ENCODE data around the gene CEP85L. TPM values are rescaled to one million over a fixed set of nuclear protein-coding genes. Genes with fewer than 3 reads are reported as not detected.
A peak's percentile ranks its signal among the peaks of the same experiment; 100 is the strongest.

The CEP85L gene
- total and polyA plus RNA-seq, 3 experiments from 2014 or later = 28.4 to 32.1 (median 29.1) TPM

- Mint-ChIP-seq H3K4me3 (no peak overlapping the region), H3K4me1 (peaks cover 49 to 66% (median 64%) of the 10 kb centered on the region in 3 donors), H3K36me3 (peaks cover 0 to 7% (median 6%) of the 10 kb centered on the region in 3 donors), H3K27ac (peak overlapping the region in 5 of 8 donors; percentile 14 to 43 (median 40)), H3K27me3 (no peaks in the 10 kb centered on the region), H3K9me3 (no peaks in the 10 kb centered on the region)
- Histone ChIP-seq H3K4me3 (ENCODE audit: low read length) (no peak overlapping the region), H3K9me3 (ENCODE audit: low read length) (no peaks in the 10 kb centered on the region), H3K4me1 (ENCODE audit: insufficient read depth, low read length) (peaks cover 29% of the 10 kb centered on the region), H3K27ac (ENCODE audit: low read depth, low read length) (no peak overlapping the region), H3K36me3 (ENCODE audit: insufficient read depth, low read length) (no peaks in the 10 kb centered on the region), H3K27me3 (ENCODE audit: insufficient read depth, low read length, poor library complexity, severe bottlenecking) (no peaks in the 10 kb centered on the region)
- no peak for DNase-seq
- POLR2A ChIA-PET = no interaction called here
- CTCF ChIA-PET = interaction anchor here (1.4 kb wide), 1 partner anchor 157 kb away, joined by 3 read pairs; no protein-coding TSS in a partner anchor
Observed at GRCh38 chr6:118644007-118644406, 7.4 kb downstream of the CEP85L start.

GRCh38 chr6:118641042-118641441 lies 10.3 kb downstream of the CEP85L start:
- H3K4me3 ChIP-seq (ENCODE audit: low read length) = no peak overlapping the region
- no peaks in the 10 kb centered on the region for H3K9me3 ChIP-seq (ENCODE audit: low read length)
- H3K36me3 ChIP-seq (ENCODE audit: insufficient read depth, low read length) = no peaks in the 10 kb centered on the region
- no peaks in the 10 kb centered on the region for H3K27me3 ChIP-seq (ENCODE audit: insufficient read depth, low read length, poor library complexity, severe bottlenecking)
- no peak for DNase-seq
- Mint-ChIP-seq H3K36me3 (peaks cover 0 to 7% (median 4%) of the 10 kb centered on the region in 3 donors), H3K27me3 (no peaks in the 10 kb centered on the region), H3K4me3 (no peak overlapping the region), H3K9me3 (no peaks in the 10 kb centered on the region), H3K4me1 (peaks cover 62 to 78% (median 77%) of the 10 kb centered on the region in 3 donors), H3K27ac (peak overlapping the region in 5 of 8 donors; percentile 9 to 70 (median 25))
- H3K27ac ChIP-seq (ENCODE audit: low read depth, low read length) = no peak overlapping the region
- ChIA-PET CTCF (no interaction called here), POLR2A (no interaction called here)
- H3K4me1 ChIP-seq (ENCODE audit: insufficient read depth, low read length) = peaks cover 33% of the 10 kb centered on the region

GRCh38 chr6:118639054-118639964 lies 12.1 kb downstream of the CEP85L start:
- Mint-ChIP-seq H3K4me1 (peaks cover 65 to 84% (median 83%) of the 10 kb centered on the region in 3 donors), H3K9me3 (no peaks in the 10 kb centered on the region), H3K27ac (peak overlapping the region in 6 of 8 donors; percentile 4 to 19 (median 10)), H3K27me3 (no peaks in the 10 kb centered on the region), H3K36me3 (peaks cover 0 to 7% (median 4%) of the 10 kb centered on the region in 3 donors), H3K4me3 (peak overlapping the region in 5 of 7 donors; percentile 9 to 67 (median 41))
- no peak overlapping the region for H3K4me3 ChIP-seq (ENCODE audit: low read length)
- H3K36me3 ChIP-seq (ENCODE audit: insufficient read depth, low read length) = no peaks in the 10 kb centered on the region
- peaks cover 29% of the 10 kb centered on the region for H3K4me1 ChIP-seq (ENCODE audit: insufficient read depth, low read length)
- POLR2A ChIA-PET = interaction anchor here (0.9 kb wide), 1 partner anchor 12 kb away, joined by 3 read pairs; the partner anchor contains the start of gene CEP85L
- H3K27me3 ChIP-seq (ENCODE audit: insufficient read depth, low read length, poor library complexity, severe bottlenecking) = no peaks in the 10 kb centered on the region
- no peaks in the 10 kb centered on the region for H3K9me3 ChIP-seq (ENCODE audit: low read length)
- CTCF ChIA-PET = interaction anchor here (0.7 to 2.0 kb wide), 3 partner anchors 12 to 87 kb away, joined by 3 to 5 read pairs (median 3); partner anchors contain the start of gene CEP85L
- DNase-seq = no peak
- no peak overlapping the region for H3K27ac ChIP-seq (ENCODE audit: low read depth, low read length)

- peaks cover 22% of the 10 kb centered on the region for H3K4me1 ChIP-seq (ENCODE audit: insufficient read depth, low read length)
- H3K4me1 Mint-ChIP-seq = peaks cover 61 to 82% (median 80%) of the 10 kb centered on the region in 3 donors
Observed at GRCh38 chr6:118638288-118638687, 13.1 kb downstream of the CEP85L start.

GRCh38 chr6:118635909-118636735 lies 15.3 kb downstream of the CEP85L start:
- peaks cover 63 to 85% (median 78%) of the 10 kb centered on the region in 3 donors for H3K4me1 Mint-ChIP-seq
- CTCF ChIA-PET = no interaction called here
- Histone ChIP-seq H3K27ac (ENCODE audit: low read depth, low read length) (no peak overlapping the region), H3K4me1 (ENCODE audit: insufficient read depth, low read length) (peaks cover 22% of the 10 kb centered on the region), H3K4me3 (ENCODE audit: low read length) (no peak overlapping the region), H3K9me3 (ENCODE audit: low read length) (no peaks in the 10 kb centered on the region), H3K36me3 (ENCODE audit: insufficient read depth, low read length) (peaks cover 3% of the 10 kb centered on the region), H3K27me3 (ENCODE audit: insufficient read depth, low read length, poor library complexity, severe bottlenecking) (no peaks in the 10 kb centered on the region)
- POLR2A ChIA-PET = no interaction called here
- H3K4me3 Mint-ChIP-seq = peak overlapping the region in 1 of 7 donors; percentile 32
- H3K9me3 Mint-ChIP-seq = no peaks in the 10 kb centered on the region
- no peak for DNase-seq
- peaks cover 0 to 18% (median 6%) of the 10 kb centered on the region in 3 donors for H3K36me3 Mint-ChIP-seq
- H3K27ac Mint-ChIP-seq = peak overlapping the region in 2 of 8 donors; percentile 7 to 12
- H3K27me3 Mint-ChIP-seq = no peaks in the 10 kb centered on the region

More at GRCh38 chr6:118638288-118638687, 13.1 kb downstream of the CEP85L start:
- ChIA-PET POLR2A (no interaction called here), CTCF (interaction anchor here (0.7 to 2.0 kb wide), 2 partner anchors 13 to 88 kb away, joined by 3 to 5 read pairs; partner anchors contain the start of gene CEP85L)
- H3K4me3 ChIP-seq (ENCODE audit: low read length) = no peak overlapping the region
- H3K27me3 ChIP-seq (ENCODE audit: insufficient read depth, low read length, poor library complexity, severe bottlenecking) = no peaks in the 10 kb centered on the region
- peaks cover 0 to 7% (median 4%) of the 10 kb centered on the region in 3 donors for H3K36me3 Mint-ChIP-seq
- H3K27ac Mint-ChIP-seq = no peak overlapping the region
- H3K27ac ChIP-seq (ENCODE audit: low read depth, low read length) = no peak overlapping the region
- H3K4me3 Mint-ChIP-seq = no peak overlapping the region
- no peaks in the 10 kb centered on the region for H3K36me3 ChIP-seq (ENCODE audit: insufficient read depth, low read length)
- no peaks in the 10 kb centered on the region for H3K9me3 Mint-ChIP-seq
- H3K27me3 Mint-ChIP-seq = no peaks in the 10 kb centered on the region
- DNase-seq = no peak
- no peaks in the 10 kb centered on the region for H3K9me3 ChIP-seq (ENCODE audit: low read length)

GRCh38 chr6:118632359-118632758 lies 19.0 kb downstream of the CEP85L start:
- peaks cover 0 to 50% (median 23%) of the 10 kb centered on the region in 3 donors for H3K36me3 Mint-ChIP-seq
- POLR2A ChIA-PET = interaction anchor here (0.8 kb wide), 1 partner anchor 32 kb away, joined by 6 read pairs; no protein-coding TSS in a partner anchor

GRCh38 chr6:118630923-118631322 lies 20.5 kb downstream of the CEP85L start:
- Histone ChIP-seq H3K4me3 (ENCODE audit: low read length) (no peak overlapping the region), H3K36me3 (ENCODE audit: insufficient read depth, low read length) (peaks cover 9% of the 10 kb centered on the region), H3K4me1 (ENCODE audit: insufficient read depth, low read length) (peaks cover 4% of the 10 kb centered on the region), H3K9me3 (ENCODE audit: low read length) (no peaks in the 10 kb centered on the region), H3K27ac (ENCODE audit: low read depth, low read length) (no peak overlapping the region), H3K27me3 (ENCODE audit: insufficient read depth, low read length, poor library complexity, severe bottlenecking) (no peaks in the 10 kb centered on the region)
- peaks cover 54 to 89% (median 83%) of the 10 kb centered on the region in 3 donors for H3K4me1 Mint-ChIP-seq
- peaks cover 0 to 6% (median 3%) of the 10 kb centered on the region in 5 donors for H3K9me3 Mint-ChIP-seq
- H3K4me3 Mint-ChIP-seq = peak overlapping the region in 1 of 7 donors; percentile 12
- no peaks in the 10 kb centered on the region for H3K27me3 Mint-ChIP-seq
- H3K27ac Mint-ChIP-seq = peak overlapping the region in 1 of 8 donors; percentile 38
- ChIA-PET POLR2A (no interaction called here), CTCF (no interaction called here)
- H3K36me3 Mint-ChIP-seq = peaks cover 7 to 56% (median 25%) of the 10 kb centered on the region in 3 donors
- no peak for DNase-seq

More at GRCh38 chr6:118632359-118632758, 19.0 kb downstream of the CEP85L start:
- CTCF ChIA-PET = no interaction called here
- DNase-seq = no peak
- Mint-ChIP-seq H3K4me1 (peaks cover 57 to 89% (median 86%) of the 10 kb centered on the region in 3 donors), H3K27me3 (no peaks in the 10 kb centered on the region), H3K4me3 (no peak overlapping the region), H3K27ac (no peak overlapping the region), H3K9me3 (no peaks in the 10 kb centered on the region)
- Histone ChIP-seq H3K27me3 (ENCODE audit: insufficient read depth, low read length, poor library complexity, severe bottlenecking) (no peaks in the 10 kb centered on the region), H3K36me3 (ENCODE audit: insufficient read depth, low read length) (peaks cover 9% of the 10 kb centered on the region), H3K4me1 (ENCODE audit: insufficient read depth, low read length) (peaks cover 4% of the 10 kb centered on the region), H3K27ac (ENCODE audit: low read depth, low read length) (no peak overlapping the region), H3K9me3 (ENCODE audit: low read length) (no peaks in the 10 kb centered on the region), H3K4me3 (ENCODE audit: low read length) (no peak overlapping the region)

All from CD8-positive, alpha-beta memory T cell (primary cell).